ENCODE measurements around the gene SPRYD3.
A peak's percentile ranks its signal among the peaks of the same experiment; 100 is the strongest.
"Not testable (repeated sequence)": the region's sequence is repeated elsewhere in the genome, so short reads cannot be mapped to it uniquely, and the experiment has no call there.

SPRYD3 gene

DNA sequence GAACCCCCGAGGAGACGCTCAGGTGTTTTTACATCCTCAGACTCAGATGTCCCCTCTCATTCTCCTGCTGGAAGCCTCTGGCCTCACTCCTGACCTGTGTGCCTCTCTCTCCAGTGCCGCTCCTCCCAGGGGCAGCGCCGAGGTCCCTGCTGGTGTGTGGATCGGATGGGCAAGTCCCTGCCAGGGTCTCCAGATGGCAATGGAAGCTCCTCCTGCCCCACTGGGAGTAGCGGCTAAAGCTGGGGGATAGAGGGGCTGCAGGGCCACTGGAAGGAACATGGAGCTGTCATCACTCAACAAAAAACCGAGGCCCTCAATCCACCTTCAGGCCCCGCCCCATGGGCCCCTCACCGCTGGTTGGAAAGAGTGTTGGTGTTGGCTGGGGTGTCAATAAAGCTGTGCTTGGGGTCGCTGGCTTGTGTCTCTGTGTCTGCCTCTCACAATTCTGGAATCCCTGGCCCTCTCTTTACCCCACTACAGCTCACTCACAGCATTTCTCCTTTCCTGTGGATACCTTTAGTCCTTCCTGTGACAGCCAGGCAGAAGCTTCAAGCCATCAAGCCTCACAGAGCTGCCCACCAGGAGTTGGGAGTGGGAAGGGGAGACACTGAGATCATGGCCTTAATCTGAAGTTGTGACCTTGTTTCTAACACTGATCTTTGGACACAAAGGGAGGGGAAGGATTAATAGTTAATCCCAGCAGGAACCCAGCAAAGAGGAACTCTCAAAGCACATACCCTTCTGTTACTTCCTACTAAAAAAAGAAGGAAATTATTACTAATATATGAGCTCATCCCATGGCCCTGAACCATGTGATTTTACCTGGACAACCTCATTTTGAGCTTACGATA lies 23.0 kb upstream of the SPRYD3 start:
- no peak for DNase-seq (ENCODE audit: low read depth)

DNA sequence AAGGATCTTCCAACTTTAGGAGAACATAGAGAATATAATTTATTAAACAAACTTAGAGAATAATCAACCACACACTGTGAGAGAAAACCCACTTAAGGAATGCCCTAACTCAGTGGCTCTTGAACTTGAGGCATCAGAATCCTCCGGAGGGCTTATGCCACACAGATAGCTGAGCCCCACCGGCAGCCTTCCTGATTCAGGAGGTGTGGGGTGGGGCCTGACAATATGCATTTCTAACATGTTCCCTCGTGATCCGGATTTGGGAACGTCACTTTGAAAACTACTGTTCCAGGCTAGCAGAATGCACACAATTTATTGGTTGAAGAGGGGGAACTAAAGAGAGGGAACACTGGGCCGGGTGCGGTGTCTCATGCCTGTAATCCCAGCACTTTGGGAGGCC lies 22.1 kb upstream of the SPRYD3 start:
- no peak for DNase-seq (ENCODE audit: low read depth)

DNA sequence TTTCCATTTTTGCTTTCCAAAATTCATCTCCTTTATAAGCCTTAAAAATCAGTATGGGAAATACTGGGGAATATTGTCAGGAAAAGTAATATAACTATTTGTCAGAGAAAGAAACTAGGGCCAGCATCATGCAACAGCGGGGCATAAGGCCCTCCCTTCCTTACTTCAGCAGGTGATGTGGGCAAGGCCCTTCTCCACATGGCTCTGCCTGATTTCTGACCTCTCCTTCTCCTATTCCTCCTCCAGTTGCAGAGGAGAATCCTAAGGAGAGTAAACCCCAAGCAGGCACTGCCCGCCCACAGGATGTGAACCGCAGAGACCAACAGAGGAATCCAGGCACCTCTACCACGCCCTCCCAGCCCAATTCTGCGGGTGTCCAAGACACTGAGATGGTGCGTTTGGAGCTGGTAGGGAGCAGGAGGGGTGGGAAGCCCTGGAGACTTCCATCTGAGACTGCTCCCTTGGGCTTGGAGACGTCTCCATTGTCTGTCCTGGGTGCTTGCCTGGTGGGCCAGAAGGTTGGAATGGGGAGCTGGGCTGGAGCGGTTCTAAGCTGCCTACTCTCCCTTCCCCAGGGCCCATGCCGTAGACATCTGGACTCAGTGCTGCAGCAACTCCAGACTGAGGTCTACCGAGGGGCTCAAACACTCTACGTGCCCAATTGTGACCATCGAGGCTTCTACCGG lies 21.4 kb upstream of the SPRYD3 start:
- DNase-seq (ENCODE audit: low read depth), result no peak

DNA sequence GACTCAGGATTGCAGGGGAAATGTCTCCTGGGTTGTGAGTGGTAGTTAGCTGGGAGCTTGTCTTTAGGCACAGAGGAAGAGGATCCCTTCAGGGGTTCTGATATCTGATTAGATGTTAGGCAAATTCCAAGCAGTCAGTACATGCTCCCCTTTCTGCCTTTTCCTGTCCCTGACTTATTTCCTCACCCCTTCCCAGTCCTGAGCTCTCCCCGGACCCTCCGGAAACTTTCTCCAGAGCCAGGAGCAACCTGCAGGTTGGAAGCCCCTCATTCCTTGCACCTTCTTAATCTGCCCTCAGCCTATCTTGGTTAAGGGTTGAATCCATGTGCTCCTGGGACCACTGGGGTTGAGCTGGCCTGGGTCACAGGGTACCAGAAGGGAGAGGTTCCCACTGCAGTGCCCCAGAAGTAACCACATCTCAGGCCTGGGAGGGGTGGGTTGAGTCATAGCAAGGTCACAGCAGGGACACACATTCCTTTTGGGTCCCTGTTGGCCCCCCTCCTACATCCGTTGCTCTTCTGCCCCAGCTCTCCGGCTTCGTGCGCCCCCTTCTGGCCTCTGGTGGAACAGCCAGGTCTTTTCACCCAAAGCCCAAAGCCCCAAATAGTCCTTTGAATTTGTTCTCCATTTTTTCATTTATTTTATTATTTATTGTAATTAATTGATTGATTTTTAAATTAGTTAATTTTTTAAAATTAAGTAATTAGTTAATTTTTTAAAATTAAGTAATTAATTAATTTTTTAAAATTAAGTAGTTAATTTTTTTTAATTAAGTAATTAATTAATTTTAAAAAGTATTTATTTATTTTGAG lies 20.1 kb upstream of the SPRYD3 start:
- peak; percentile 84 for DNase-seq (ENCODE audit: low read depth)

DNA sequence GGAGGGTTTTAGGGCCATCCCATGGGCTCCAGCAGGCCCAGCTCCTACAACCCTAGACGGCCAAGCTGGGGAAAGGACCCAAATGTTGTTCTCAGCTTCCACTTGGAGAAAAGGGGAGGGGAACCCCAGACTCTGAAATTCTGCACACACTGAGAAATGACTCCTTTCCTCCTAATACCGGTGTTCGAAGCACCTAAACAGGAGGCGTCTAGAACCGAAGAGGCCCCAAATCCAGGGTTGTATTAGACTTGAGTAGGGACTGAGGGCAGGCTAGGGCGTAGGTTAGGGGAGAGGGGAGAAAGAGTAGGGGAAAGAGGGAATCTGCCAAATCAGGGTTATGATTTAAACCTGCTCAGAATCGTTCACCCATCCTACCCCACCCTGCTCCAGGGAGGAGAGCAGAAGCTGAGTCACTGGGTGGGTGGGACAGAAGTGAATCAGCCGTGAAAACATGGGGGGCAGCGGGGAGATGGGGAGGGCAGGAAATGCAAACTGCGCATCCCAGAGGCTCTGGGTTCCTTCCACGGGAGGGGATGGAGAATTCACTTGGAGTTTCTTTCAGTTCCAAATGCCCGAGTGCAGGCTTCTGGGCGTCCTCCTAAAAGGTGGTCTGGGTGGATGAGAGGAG lies 19.3 kb upstream of the SPRYD3 start:
- peak; percentile 31 for DNase-seq (ENCODE audit: low read depth)

DNA sequence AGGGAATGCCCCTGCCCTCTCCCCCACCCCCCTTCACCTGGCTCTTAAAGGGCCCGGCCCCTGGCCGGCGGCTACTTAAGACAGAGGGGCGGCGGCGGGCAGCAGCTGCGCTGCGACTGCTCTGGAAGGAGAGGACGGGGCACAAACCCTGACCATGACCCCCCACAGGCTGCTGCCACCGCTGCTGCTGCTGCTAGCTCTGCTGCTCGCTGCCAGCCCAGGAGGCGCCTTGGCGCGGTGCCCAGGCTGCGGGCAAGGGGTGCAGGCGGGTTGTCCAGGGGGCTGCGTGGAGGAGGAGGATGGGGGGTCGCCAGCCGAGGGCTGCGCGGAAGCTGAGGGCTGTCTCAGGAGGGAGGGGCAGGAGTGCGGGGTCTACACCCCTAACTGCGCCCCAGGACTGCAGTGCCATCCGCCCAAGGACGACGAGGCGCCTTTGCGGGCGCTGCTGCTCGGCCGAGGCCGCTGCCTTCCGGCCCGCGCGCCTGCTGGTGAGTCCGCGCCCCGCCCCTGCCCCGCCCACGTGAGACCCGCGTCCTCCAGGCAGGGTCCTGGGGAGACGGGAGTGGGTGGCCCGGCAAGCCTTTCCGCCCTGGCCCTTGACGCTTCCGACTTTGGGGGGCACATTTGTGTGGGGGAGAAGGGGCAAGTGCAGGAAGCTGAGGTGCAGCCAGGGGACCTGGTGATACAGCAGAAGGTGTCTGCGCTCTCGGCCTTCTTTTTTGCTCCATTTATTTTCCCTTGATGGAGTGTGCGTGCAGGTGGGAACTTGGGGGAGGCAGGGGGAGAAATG lies 18.6 kb upstream of the SPRYD3 start, which contains the start of gene IGFBP6:
Gene IGFBP6 (plus strand): TSS at position 104 of the 790 bp plus-strand sequence. CDS start 51 bp downstream, at position 155.
- peak; percentile 59 for DNase-seq (ENCODE audit: low read depth)

DNA sequence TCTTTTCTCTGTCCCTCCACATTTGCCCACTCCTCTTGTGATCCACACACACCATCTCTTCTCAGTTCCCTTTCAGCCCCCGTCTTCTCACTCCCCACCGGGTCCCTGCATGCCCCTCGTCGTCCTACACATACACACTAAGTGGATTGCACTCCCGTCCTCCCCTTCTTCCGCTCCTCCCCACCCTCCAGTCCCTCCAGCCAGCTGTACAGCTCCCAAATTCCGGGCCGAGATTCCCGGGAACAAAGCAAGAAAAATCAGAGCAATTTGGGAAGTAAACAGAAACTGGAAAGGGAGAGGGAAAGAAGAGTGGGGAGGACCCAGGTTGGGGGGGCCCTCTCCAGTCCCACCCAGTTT lies 18.0 kb upstream of the SPRYD3 start:
- DNase-seq (ENCODE audit: low read depth), result no peak

DNA sequence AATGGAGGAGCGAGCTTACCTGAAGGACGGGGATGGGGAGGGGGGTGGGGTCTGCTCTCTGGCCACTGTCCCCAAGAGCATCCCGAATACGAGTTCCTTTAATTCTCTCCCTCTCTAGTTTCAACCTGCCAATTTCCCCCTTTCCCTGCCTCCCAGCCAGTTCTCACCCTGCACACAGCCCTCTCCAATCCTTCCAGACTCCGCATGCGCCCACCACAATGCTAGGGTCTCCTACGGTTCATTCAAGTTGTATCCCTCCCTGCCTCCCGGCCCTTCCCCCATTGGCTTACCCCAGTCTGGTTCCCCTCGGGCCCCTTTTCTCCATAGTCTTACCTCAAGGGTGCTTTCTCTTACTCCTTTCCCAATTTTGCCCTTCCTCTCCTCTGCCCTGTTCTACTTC lies 17.6 kb upstream of the SPRYD3 start:
- DNase-seq (ENCODE audit: low read depth), result no peak

DNA sequence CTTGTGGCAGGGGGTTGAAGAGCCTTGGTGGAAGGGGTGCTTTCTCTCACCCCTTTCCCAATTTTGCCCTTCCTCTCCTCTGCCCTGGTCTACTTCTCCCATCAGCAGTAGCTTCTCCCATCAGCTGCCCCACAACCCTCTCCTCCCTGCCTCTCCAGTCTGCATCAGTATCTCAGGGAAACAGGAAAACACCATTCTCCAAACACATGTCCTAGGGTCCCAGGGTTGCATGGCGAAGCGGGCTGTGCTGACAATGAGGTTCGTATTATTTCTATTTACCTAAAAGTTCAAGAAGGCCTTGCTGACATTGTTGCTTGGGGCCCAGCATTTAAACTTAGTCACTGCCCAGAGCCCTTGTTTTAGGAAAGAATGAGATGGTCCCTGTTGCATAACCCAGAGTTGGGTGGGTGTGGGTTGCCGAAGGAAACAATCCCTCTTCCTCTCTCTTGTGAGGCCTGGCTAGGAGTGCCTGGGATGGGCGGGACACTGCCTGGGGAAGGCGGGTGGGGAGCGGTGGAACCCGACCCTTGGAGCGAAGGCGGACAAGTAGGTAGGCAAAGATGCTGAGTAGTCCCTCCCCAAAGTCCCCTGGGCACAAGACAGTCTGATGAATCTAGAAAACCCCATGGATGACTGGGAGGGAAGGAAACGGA lies 17.0 kb upstream of the SPRYD3 start:
- no peak for DNase-seq (ENCODE audit: low read depth)

DNA sequence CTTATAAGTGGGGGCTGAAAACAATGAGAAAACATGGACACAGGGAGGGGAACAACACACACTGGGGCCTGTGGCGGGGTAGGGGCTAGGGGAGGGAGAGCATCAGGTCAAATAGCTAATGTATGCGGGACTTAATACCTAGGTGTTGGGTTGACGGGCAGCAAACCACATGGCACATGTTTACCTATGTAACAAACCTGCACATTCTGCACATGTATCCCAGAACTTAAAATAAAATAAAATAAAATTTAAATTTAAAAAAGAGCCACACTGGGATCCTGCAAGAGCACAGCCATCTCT lies 16.4 kb upstream of the SPRYD3 start:
- DNase-seq (ENCODE audit: low read depth), result not testable (repeated sequence)

DNA sequence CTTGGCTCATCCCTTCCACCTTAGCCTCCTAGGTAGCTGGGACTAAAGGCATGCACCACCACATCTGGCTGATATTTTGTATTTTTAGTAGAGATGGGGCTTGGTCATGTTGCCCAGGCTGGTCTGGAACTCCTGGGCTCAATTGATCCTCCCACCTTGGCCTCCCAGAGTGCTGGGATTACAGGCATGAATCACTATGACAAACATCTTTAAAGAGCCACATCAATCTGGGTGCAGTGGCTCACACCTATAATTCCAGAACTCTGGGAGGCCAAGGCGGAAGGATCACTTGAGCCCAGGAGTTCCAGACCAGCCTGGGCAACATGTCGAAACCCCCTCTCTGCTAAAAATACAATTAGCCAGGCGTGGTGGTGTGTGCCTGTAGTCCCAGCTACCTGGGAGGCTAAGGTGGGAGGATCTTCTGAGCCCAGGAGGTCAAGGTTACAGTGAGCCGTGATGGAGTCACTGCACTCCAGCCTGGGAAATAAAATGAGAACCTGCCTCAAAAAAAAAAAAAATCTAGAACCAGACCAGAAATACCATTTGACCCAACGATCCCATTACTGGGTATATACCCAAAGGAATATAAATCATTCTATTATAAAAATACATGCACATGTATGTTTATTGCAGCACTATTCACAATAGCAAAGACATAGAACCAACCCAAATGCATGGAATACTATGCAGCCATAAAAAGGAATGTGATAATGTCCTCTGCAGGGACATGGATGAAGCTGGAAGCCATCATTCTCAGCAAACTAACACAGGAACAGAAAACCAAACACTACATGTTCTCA lies 15.8 kb upstream of the SPRYD3 start:
- DNase-seq (ENCODE audit: low read depth), result not testable (repeated sequence)

DNA sequence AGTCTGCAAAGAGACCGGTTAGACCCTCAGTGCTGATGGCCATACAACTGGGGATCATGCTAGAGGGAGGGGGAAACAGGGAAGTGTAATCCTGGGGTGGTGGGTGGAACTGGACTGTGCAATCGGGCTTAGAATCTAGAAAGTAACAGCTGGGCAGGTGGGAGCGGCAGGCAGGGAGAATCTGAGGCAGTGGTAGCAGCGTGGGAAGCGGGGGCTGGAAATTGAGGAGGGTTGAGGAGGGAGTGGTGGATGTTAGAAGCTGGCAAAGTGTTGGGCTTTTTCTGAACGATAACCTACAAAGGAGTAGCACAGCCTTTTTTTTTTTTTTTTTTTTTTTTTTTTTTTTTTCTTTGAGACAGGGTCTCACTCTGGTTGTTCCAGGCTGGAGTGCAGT lies 15.2 kb upstream of the SPRYD3 start:
- DNase-seq (ENCODE audit: low read depth), result no peak

DNA sequence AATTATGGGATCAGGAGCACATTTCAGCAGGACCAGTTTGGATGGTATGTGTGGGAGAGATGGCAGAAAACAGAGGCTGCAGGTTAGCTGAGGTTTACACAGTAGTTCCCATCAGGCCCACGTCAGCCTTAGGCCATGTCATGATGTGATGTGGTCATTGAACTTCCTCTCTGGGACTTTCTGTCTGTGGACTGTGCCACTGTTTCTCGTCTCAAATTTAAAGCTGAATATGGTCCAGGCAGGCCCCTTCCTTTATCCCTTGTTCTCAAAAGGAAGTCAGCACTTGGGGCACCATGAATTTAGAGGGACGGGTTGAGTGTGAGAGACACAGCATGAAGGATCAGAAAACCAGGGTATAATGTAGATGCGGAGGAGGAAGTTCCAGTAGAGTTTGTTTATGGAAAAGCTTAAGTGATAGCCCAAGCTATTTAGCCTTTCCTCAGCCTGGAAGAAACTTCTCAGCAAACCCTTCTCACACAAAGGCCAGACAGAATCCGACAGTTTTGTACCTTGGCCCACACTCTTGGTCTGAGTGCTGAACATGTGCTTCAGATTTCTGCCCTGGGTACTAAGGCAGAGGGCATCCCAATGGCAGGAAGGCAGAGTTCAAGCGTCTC lies 14.7 kb upstream of the SPRYD3 start:
- no peak for DNase-seq (ENCODE audit: low read depth)

DNA sequence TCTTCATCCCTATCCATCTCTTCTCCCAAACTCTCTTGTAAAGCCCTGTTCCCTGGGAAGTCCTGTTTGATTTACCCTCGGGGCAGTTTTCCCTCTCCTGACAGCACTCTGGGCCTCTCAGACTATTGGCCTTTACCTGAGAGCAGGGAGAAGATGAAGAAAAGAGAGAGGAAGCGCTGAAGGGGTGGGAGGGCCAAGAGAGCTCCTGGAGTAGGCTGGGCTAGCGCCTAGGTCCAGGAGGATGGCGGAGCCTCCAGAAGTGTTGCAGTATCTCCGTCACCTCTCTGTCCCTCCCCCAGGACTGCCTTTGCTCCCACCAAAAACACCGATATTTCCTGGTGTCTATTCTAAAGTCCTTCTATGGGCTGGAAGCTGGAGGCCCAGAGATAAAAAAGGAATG lies 12.6 kb upstream of the SPRYD3 start:
- no peak for DNase-seq (ENCODE audit: low read depth)

DNA sequence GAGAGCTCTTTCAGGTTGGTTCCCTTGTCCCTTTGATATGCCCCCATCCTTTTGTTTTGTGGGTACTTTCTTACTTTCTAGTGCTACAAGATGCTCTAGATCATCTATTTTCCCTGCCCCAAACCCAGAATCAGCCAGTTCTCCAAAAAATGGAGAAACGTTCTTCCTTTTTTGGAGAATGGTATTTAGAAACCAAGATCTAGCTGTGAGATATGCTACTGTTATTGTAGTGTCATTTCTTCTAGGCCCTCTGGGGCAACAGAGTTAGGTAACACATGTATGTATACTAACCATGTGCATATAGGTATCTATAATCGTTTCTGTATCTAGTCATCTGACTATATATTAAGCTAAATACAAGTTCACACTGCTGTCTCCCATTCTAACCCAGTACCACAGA lies 11.4 kb upstream of the SPRYD3 start:
- no peak for DNase-seq (ENCODE audit: low read depth)

DNA sequence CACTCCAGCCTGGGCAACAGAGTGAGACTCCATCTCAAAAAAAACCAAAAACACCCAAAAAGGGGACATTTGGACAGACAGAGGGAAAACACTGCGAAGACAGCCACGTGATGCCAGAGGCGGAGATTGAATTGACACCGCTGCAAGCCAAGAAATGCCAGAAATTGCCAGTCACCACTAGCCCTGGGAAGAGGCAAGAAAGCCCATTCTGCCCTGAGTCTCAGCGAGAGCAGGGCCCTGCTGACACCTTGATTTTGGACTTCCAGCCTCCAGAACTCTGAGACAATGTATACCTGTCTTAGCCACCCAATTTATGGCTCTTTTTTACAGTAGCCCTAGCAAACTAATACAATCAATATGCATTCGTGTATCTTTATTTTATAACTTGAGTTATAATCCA lies 10.9 kb upstream of the SPRYD3 start:
- no peak for DNase-seq (ENCODE audit: low read depth)

DNA sequence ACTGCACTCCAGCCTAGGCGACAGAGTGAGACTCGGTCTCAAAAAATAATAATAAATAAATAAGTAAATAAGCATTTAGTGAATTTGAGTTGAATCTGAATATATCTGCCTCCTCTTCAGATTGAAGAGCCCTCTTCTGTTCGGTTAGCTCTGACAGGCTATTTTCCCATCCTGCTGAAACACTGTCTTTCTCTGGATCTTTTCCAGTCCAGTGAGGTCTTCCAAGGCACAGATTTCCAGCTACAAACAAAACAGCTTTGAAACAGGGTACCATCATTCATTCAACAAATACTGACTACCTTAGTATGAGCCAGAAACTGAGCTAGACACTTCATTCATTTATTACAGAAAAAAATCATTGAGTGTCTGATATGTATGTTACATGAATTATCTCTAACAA lies 7.2 kb upstream of the SPRYD3 start:
- DNase-seq (ENCODE audit: low read depth), result no peak

DNA sequence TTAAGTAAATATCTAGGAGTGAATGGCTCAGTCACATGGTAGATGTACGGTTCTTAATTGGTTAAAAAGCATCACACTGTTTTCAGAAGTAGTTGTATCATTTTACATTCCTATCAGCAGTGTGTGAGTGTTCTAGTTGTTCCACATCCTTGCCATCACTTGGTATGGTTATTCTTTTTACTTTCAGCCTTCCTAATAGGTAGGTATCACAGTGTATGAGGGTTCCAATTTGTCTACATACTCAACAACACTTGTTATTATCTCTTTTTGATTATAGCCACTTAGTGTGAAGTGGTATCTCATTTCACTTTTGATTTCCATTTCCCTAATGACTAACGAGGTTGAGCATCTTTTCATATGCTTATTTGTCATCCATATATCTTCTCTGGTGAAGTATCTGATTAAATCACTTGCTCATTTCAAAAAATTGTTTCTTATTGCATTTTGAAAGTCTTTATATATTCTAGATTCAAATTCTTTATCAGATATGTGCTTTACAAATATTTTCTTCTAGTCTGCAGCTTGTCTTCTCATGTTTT lies 3.5 kb upstream of the SPRYD3 start:
- no peak for DNase-seq (ENCODE audit: low read depth)

DNA sequence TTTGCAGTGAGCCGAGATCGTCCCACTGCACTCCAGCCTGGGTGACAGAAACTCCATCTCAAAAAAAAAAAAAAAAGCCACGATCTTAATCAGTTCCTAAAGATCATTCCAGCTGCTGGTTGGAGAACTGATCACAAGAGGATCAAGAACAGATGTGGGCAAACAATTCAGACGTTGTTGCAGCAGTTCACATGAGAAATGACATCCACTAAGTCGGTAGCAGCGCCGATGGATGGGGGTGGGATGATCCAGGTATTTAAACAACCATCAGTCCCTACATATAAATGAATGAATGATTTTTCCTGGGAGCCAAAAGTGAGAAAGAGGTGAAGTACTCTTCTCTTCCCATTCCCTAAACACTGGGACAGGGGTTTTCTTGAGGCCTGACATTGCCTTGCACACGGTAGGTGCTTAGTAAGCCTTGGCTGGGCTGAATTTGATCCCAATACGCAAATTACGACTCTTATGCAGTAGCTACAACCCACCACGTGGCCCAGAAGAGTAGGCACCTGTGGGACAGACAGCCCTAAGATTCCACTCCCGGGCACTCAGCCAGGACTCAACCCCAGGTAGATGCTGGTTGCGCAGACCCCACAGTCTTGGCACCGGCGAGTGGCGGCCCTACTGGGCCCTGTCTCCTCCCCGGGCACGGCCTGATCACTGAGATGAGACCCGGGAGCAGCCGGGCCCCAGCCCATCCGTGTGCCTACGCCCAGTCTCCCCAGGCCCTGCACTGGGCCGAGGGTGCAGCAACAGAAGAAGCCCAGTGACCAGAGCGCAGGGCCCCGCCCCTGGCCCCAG lies 565 bp downstream of the SPRYD3 start:
- DNase-seq (ENCODE audit: low read depth), result no peak

All from activated T-cell treated with anti-CD3 and anti-CD28 coated beads for 48 hours (primary cell).